HepG2 (cell line): ENCODE results near the gene URM1. TPM values are rescaled to one million over a fixed set of nuclear protein-coding genes. Genes with fewer than 3 reads are reported as not detected.

Source experiments
- ATAC-seq: fragments of 200-7000 bp; cut with Tn5 transposase; 3 replicates; pipeline ENCODE4 v1.9.1; 2020; ENCODE audit warnings: mild to moderate bottlenecking, moderate library complexity
- BruUV-seq: library from RNA; stranded (reverse); fragments of 400-500 nt; replicated peaks from 2 replicates; lab custom pipeline; 2021; lab: Mats Ljungman, UMichigan
- CTCF ChIA-PET: fragments of 300-600 bp; formaldehyde crosslinking; extraction: SDS; loops from one replicate; lab custom pipeline; 2021; ENCODE audit warnings: low total read pairs, inconsistent platforms, low intra/inter-chr PET ratio; lab: Yijun Ruan, JAX
- POLR2A ChIA-PET: fragments of 350-600 bp; sonication (Branson Sonifier 250); formaldehyde crosslinking; loops from one replicate; lab custom pipeline; 2020; ENCODE audit warnings: antibody characterized with exemption, inconsistent platforms; lab: Yijun Ruan, JAX
- DNase-seq: peaks from one replicate; pipeline ENCODE4 v3.0.0-alpha.2; 2015; ENCODE audit warnings: low spot score
- FAIRE-seq: peaks from 3 replicates; lab custom pipeline; 2011; peaks lifted over from hg19 to GRCh38; lab: Jason Lieb, UNC
- H2AFZ ChIP-seq: one replicate; pipeline ENCODE4 v1.6.1; 2011; ENCODE audit warnings: low read length, inconsistent platforms
- H3K27ac ChIP-seq: fragments of 300-600 bp; 3 replicates; pipeline ENCODE4 v1.8.0; 2011; ENCODE audit warnings: mixed run types, mild to moderate bottlenecking, mixed read lengths, low read length, inconsistent platforms; ENCODE audit not compliant: insufficient read depth; ENCODE audit errors: extremely low read length
- H3K27me3 ChIP-seq, 2 experiments: fragments of 200-600 bp in 1 of 2; 2 replicates in 1 of 2; 3 replicates in 1 of 2; pipeline versions ENCODE4 v1.6.0 to v1.8.0; 2011; ENCODE audit warnings: low read length in 2 of 2, mild to moderate bottlenecking in 2 of 2, moderate library complexity in 2 of 2, inconsistent platforms in 1 of 2; ENCODE audit not compliant: insufficient read depth in 2 of 2, control insufficient read depth in 1 of 2
- H3K36me3 ChIP-seq, 2 experiments: fragments of 200-600 bp in 1 of 2; replicated peaks in 1 of 2; 2 replicates in 1 of 2; 3 replicates in 1 of 2; pipeline versions ENCODE4 v1.5.1 to v1.8.0; 2011; ENCODE audit warnings: low read length in 2 of 2, inconsistent platforms in 1 of 2; ENCODE audit not compliant: insufficient read depth in 2 of 2, control insufficient read depth in 1 of 2
- H3K4me1 ChIP-seq: 2 replicates; pipeline ENCODE4 v1.5.1; 2012; ENCODE audit warnings: low read length, inconsistent platforms; ENCODE audit not compliant: insufficient read depth
- H3K4me2 ChIP-seq: 2 replicates; pipeline ENCODE4 v1.6.0; 2011; ENCODE audit warnings: low read depth, low read length, inconsistent platforms
- H3K4me3 ChIP-seq, 3 experiments: fragments of 200-600 bp in 1 of 3; sonication (generic), shearing (Covaris generic) in 1 of 3; replicated peaks in 1 of 3; 2 replicates each; pipeline ENCODE4 v1.5.1; 2011 to 2016; ENCODE audit warnings: low read length in 3 of 3, inconsistent platforms in 2 of 3, low read depth in 2 of 3, mild to moderate bottlenecking in 2 of 3, control low read depth in 1 of 3, mixed read lengths in 1 of 3; ENCODE audit not compliant: insufficient read depth in 1 of 3
- H3K79me2 ChIP-seq: one replicate; pipeline ENCODE4 v1.6.1; 2011; ENCODE audit warnings: low read length, inconsistent platforms; ENCODE audit not compliant: insufficient read depth
- H3K9ac ChIP-seq: 2 replicates; pipeline ENCODE4 v1.6.0; 2011; ENCODE audit warnings: mild to moderate bottlenecking, low read depth, low read length, inconsistent platforms; ENCODE audit not compliant: insufficient read depth
- H3K9me3 ChIP-seq: 2 replicates; pipeline ENCODE4 v1.5.1; 2012; ENCODE audit warnings: mild to moderate bottlenecking, low read length
- H4K20me1 ChIP-seq: 2 replicates; pipeline ENCODE4 v1.6.0; 2011; ENCODE audit warnings: inconsistent platforms, mild to moderate bottlenecking, low read length, moderate library complexity; ENCODE audit not compliant: insufficient read depth
- ARID2 ChIP-seq: sonication (generic); formaldehyde crosslinking; IDR thresholded peaks from 2 replicates; pipeline ENCODE4 v1.8.1; 2022; ENCODE audit warnings: mild to moderate bottlenecking, missing genetic modification reagents, borderline replicate concordance
- CBFB ChIP-seq: sonication (generic); formaldehyde crosslinking; IDR thresholded peaks from 2 replicates; pipeline ENCODE4 v1.4.0; 2020; ENCODE audit warnings: missing genetic modification reagents
- ETV5 ChIP-seq: IDR thresholded peaks from 2 replicates; pipeline ENCODE4 v1.6.1; 2018; ENCODE audit warnings: missing biosample characterization, missing genetic modification reagents, inconsistent platforms, borderline replicate concordance
- FOXP1 ChIP-seq, 2 experiments: fragments of 450-650 bp in 1 of 2; IDR thresholded peaks; 2 replicates each; pipeline ENCODE4 v1.6.1; 2017 to 2018; ENCODE audit warnings: antibody characterized with exemption in 1 of 2
- GABPB1 ChIP-seq: IDR thresholded peaks from 2 replicates; pipeline ENCODE4 v1.6.1; 2016; ENCODE audit warnings: mild to moderate bottlenecking, missing genetic modification reagents, moderate library complexity, missing compliant biosample characterization
- HOXA5 ChIP-seq: sonication (generic); formaldehyde crosslinking; IDR thresholded peaks from 2 replicates; pipeline ENCODE4 v1.4.0; 2020; ENCODE audit warnings: missing genetic modification reagents
- NAIF1 ChIP-seq: sonication (generic); formaldehyde crosslinking; IDR thresholded peaks from 2 replicates; pipeline ENCODE4 v1.5.0; 2020; ENCODE audit warnings: mild to moderate bottlenecking, missing genetic modification reagents, borderline replicate concordance
- NFE2L2 ChIP-seq: fragments of 150-350 bp; IDR thresholded peaks from 2 replicates; pipeline ENCODE4 v1.6.1; 2014; ENCODE audit warnings: low read length
- NR1H2 ChIP-seq: sonication (generic); formaldehyde crosslinking; IDR thresholded peaks from 2 replicates; pipeline ENCODE4 v1.8.1; 2022; ENCODE audit warnings: low read depth, missing genetic modification reagents, borderline replicate concordance
- SMYD3 ChIP-seq: sonication (generic); formaldehyde crosslinking; IDR thresholded peaks from 2 replicates; pipeline ENCODE4 v1.8.1; 2023; ENCODE audit warnings: mild to moderate bottlenecking, missing genetic modification reagents
- SOX13 ChIP-seq, 3 experiments: fragments of 450-650 bp in 1 of 3; sonication (generic) in 1 of 3; formaldehyde crosslinking in 1 of 3; IDR thresholded peaks in 2 of 3; conservative IDR thresholded peaks in 1 of 3; 2 replicates each; pipeline versions ENCODE4 v1.5.0 to v1.6.1; 2016 to 2020; ENCODE audit warnings: antibody characterized with exemption in 1 of 3, mild to moderate bottlenecking in 1 of 3, missing compliant biosample characterization in 1 of 3, missing genetic modification reagents in 1 of 3, moderate library complexity in 1 of 3
- SSRP1 ChIP-seq: IDR thresholded peaks from 2 replicates; pipeline ENCODE4 v1.6.1; 2016; ENCODE audit warnings: control low read depth
- TEAD3 ChIP-seq: optimal IDR thresholded peaks from 2 replicates; pipeline ENCODE3; 2016; ENCODE audit warnings: borderline replicate concordance
- TFE3 ChIP-seq: IDR thresholded peaks from 2 replicates; pipeline ENCODE4 v1.6.1; 2016
- UBTF ChIP-seq: sonication (generic); formaldehyde crosslinking; IDR thresholded peaks from 2 replicates; pipeline ENCODE4 v1.4.0; 2020; ENCODE audit warnings: mild to moderate bottlenecking, missing genetic modification reagents
- ZNF335 ChIP-seq: sonication (generic); formaldehyde crosslinking; IDR thresholded peaks from 2 replicates; pipeline ENCODE4 v1.4.0; 2020; ENCODE audit warnings: missing genetic modification reagents
- ZNF34 ChIP-seq: sonication (generic); formaldehyde crosslinking; IDR thresholded peaks from 2 replicates; pipeline ENCODE4 v1.4.0; 2020; ENCODE audit warnings: mild to moderate bottlenecking, missing genetic modification reagents, borderline replicate concordance
- ZNF441 ChIP-seq: sonication (generic); formaldehyde crosslinking; IDR thresholded peaks from 2 replicates; pipeline ENCODE4 v1.7.0; 2021; ENCODE audit warnings: missing genetic modification reagents, borderline replicate concordance
- WGBS: methylation state at CpG from one replicate; pipeline ENCODE4 v1.1.6; 2017; ENCODE audit warnings: low lambda C conversion rate; 5-methylcytosine and 5-hydroxymethylcytosine counted together
- in situ Hi-C: cut with HindIII; loops from 2 replicates; pipeline ENCODE4 v1.10.0; 2017; ENCODE audit warnings: low pct_unique_long_range_greater_than_20kb; ENCODE audit not compliant: extremely low pct_ligation_motif_present
- intact Hi-C: fragments of 100-400 bp; cut with micrococcal nuclease; formaldehyde crosslinking; loops from one replicate; pipeline ENCODE4 v1.10.0; 2022; ENCODE audit not compliant: unreplicated experiment
- polyA plus RNA-seq, 8 experiments: library from polyadenylated mRNA; depleted of rRNA in 3 of 8; stranded (reverse) in 7 of 8; unstranded in 1 of 8; fragments of >200 nt; fragmentation: Illumina TruSeq in 4 of 8; extraction: Trizol in 4 of 8; gene quantifications; 2 replicates each; pipeline versions ENCODE4 v1.2.1 to v1.2.3, GENCODE V29; 2011 to 2016; ENCODE audit warnings: low read depth in 4 of 8, missing spikeins in 1 of 8, mixed read lengths in 1 of 8; ENCODE audit not compliant: insufficient read depth in 1 of 8
- total RNA-seq, 5 experiments: library from RNA; depleted of rRNA; stranded (reverse); fragments of >200 nt; fragmentation: Illumina TruSeq; extraction: Trizol; gene quantifications; 2 replicates each; pipeline ENCODE4 v1.2.3, GENCODE V29; 2016; ENCODE audit warnings: low read depth in 1 of 5

URM1 gene
- total and polyA plus RNA-seq, 2 of the 13 experiments (the other 11 are each of a cell fraction or from before 2014, with no cell fraction given): 37.1 to 41.3 TPM

GRCh38 chr9:128370752-128371629 is at the start of gene URM1 (continued):
- TF ChIP-seq UBTF (CRISPR knock-in tag) (peak; percentile 46; the same call in 1 of the 2 replicates), NR1H2 (no peak), CBFB (0 out of 2 replicates have a peak, but pooled peaks have one; percentile 19)

GRCh38 chr9:128321879-128322403 is 49.2 kb upstream of the URM1 start:
- FAIRE-seq (peak; percentile 55), DNase-seq (no peak), ATAC-seq (peak; percentile 6; the same call in 2 of the 3 replicates)
- Histone ChIP-seq H3K27ac (peak overlapping the region; percentile 93), H3K9me3 (no peaks in the 10 kb centered on the region), H3K4me1 (peaks cover 23% of the 10 kb centered on the region), H3K4me2 (peak overlapping the region; percentile 97), H2AFZ (peak overlapping the region; percentile 89), H3K4me3 (peak overlapping the region; percentile 93 to 99 (median 94)), H3K27me3 (no peaks in the 10 kb centered on the region; a peak in 1 of 5 replicates), H3K9ac (peak overlapping the region; percentile 96), H3K36me3 (peaks cover 9 to 28% of the 10 kb centered on the region in 2 experiments), H4K20me1 (no peaks in the 10 kb centered on the region), H3K79me2 (peaks cover 33% of the 10 kb centered on the region)
- POLR2A ChIA-PET: interaction anchor here (1.0 to 1.8 kb wide), 2 partner anchors 15 to 26 kb away, joined by 3 to 7 read pairs; no protein-coding TSS in a partner anchor
- intact Hi-C loops: loop anchor here (2.0 kb wide), 2 partner anchors 19 to 25 kb away; partner anchors contain the start of gene SLC27A4
- WGBS: under 1% methylated on average over 11 of the region's 21 CpGs
- TSS peak; percentile 87 for BruUV-seq
- CTCF ChIA-PET: no interaction called here
- in situ Hi-C loops: no loop called here
- TF ChIP-seq SSRP1 (CRISPR knock-in tag) (no peak), TFE3 (peak; percentile 38; the same call in 1 of the 2 replicates), ETV5 (CRISPR knock-in tag) (no peak), NFE2L2 (no peak), SMYD3 (CRISPR knock-in tag) (0 out of 2 replicates have a peak, but pooled peaks have one; percentile 40), ZNF441 (CRISPR knock-in tag) (no peak), FOXP1 (IDR thresholded peaks at IDR 0.05) (no peak), FOXP1 (CRISPR knock-in tag; IDR thresholded peaks at IDR 0.05) (0 out of 2 replicates have a peak, but pooled peaks have one; percentile 2), ZNF34 (CRISPR knock-in tag) (no peak), NAIF1 (0 out of 2 replicates have a peak, but pooled peaks have one; percentile 85), HOXA5 (CRISPR knock-in tag) (no peak), GABPB1 (CRISPR knock-in tag) (no peak), ARID2 (CRISPR knock-in tag) (0 out of 2 replicates have a peak, but pooled peaks have one; percentile 59), SOX13 (IDR thresholded peaks at IDR 0.05) (no peak), SOX13 (CRISPR knock-in tag; conservative IDR thresholded peaks at IDR 0.05 in 1 of 2, IDR thresholded peaks at IDR 0.05 in 1 of 2) (no peak), ZNF335 (peak; percentile 82; the same call in 1 of the 2 replicates), TEAD3 (CRISPR knock-in tag) (no peak)
